ENCODE measurements around the gene NRDE2.

Gene NRDE2

DNA sequence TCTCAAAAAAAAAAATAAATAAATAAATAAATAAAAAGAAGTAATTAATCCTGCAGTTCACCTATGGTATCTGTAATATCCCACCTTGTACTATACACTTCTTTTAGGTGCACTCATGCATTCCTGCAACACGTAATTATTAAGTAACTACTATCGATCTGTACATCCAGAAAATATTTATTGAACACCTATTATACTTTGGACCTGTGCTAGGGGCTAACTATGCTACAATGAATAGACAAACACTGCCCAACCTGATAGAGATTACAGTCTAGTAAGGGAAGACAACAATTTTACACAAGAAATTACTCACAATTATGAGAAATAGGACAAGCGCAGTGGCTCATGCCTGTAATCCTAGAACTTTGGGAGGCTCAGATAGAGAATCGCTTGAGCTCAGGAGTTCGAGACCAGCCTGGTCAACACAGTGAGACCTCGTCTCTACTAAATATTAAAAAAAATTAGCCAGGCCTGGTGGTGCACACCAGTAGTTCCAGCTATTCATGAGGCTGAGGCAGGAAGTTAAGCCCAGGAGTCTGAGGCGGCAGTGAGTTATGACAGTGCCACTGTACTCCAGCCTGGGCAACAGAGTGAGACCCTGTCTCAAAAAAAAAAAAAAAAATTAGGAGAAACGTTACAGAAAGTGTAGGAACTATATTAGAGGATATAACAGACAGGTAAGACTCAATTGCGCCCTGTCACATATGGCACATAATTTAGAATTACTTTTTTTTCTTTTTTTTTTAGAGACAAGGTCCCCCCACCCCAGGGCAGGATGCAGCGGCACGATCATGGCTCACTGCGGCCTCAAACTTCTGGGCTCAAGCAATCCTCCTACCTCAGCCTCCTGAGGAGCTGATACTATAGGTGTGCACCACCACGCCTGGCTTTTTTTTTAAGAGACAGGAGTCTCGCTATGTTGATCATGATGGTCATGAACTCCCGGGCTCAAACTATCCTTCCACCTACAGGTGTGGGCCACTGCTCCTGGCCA lies 1.2 kb downstream of the NRDE2 start:
- FAIRE-seq: no peak
- no peak for DNase-seq (ENCODE audit: insufficient read length, low spot score)
- TF ChIP-seq POLR2A (IDR thresholded peaks at IDR 0.05; ENCODE audit: low read depth, low read length): no peak

DNA sequence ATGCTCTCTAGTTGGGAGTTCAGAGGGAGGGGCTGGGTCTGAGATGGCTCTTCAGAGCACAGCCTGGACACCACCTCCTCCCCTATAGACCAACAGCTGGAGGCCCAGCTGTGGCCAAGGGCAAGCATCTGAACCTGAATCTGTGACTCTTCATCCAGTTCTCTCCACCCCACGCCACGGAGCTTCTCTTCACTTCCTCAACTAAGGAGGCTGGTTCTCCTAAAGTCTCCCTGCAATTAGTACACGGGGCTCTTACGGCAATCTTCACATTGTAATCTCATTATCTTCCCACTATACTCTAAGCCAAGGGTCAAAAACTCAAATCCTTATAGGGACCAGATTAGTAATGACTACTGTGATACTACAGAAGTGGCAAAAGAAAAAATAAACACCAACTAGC lies 9.8 kb downstream of the NRDE2 start:
- FAIRE-seq (no peak), DNase-seq (ENCODE audit: insufficient read length, low spot score) (no peak)
- no peak for TF ChIP-seq POLR2A (IDR thresholded peaks at IDR 0.05; ENCODE audit: low read depth, low read length)

DNA sequence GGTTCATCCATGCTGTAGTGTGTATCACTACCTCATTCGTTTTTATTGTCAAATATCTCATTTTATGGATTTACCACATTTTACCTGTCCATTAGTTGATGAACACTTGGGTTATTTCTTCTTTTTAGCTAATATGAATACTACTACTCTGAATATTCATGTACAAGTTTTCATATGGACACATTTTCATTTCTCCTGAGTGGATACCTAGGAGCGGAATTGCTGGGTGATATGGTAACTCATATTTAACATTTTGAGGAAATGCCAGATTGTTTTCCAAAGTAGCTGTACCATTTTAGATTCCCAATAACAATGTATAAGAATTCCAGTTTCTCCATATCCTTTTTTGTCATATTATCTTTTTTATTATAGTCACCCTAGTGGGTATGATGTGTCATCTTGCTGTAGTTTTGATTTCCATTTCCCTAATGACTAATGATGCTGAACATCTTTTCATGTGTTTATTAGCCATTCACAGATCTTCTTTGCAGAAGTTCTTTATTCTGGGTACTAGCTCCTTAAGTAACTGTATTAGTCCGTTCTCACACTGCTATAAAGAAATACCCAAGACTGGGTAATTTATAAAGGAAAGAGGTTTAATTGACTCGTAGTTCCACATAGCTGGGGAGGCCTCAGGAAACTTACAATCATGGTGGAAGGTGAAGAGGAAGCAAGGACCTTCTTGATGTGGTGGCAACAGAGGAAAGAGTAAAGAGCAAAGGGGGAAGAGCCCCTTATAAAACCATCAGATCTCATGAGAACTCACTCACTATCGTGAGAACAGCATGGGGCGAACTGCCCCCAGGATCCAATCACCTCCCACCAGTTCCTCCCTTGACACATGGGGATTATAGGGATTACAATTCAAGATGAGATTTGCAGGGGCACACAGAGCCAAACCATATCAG lies 11.9 kb downstream of the NRDE2 start:
- no peak for TF ChIP-seq POLR2A (IDR thresholded peaks at IDR 0.05; ENCODE audit: low read depth, low read length)
- FAIRE-seq (peak; percentile 6), DNase-seq (ENCODE audit: insufficient read length, low spot score) (no peak)

DNA sequence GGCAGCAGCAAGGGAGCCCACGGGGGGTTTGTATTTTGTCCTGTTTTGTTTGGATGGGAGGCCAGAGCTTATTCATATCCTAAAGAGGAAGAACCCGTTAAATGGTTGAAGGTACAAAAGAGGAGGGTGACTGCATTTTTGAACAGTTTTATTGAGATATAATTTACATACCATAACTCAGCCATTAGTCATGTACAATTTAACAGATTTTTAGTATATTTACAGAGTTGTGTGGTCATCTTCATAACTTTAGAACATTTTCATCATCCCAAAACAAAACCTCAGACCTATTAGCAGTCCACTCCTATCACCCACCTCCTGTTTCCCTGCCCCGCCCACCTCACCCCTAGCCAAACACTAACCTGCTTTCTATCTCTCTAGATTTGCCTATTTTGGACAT lies 12.6 kb downstream of the NRDE2 start:
- DNase-seq (ENCODE audit: insufficient read length, low spot score) (no peak), FAIRE-seq (no peak)
- no peak for TF ChIP-seq POLR2A (IDR thresholded peaks at IDR 0.05; ENCODE audit: low read depth, low read length)

DNA sequence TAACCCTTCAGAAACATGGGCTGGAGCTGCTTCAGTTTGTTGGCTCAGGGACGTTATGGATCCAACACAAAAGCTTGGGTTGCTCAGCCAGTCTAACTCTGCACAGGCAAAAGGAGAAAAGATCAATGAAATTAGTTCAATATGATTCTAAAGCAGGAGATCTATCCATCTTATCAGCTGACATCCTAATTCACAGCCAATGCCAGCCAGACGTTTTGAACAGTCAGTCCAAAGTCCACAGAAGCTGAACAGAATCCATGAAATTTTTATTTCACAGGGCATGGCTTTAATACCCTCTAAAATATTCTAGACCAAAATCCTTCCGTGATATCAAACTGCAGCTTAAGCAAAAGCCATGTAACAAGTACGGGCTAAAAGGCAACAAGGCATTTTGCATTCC lies 13.7 kb downstream of the NRDE2 start:
- FAIRE-seq (no peak), DNase-seq (ENCODE audit: insufficient read length, low spot score) (no peak)
- no peak for TF ChIP-seq POLR2A (IDR thresholded peaks at IDR 0.05; ENCODE audit: low read depth, low read length)

DNA sequence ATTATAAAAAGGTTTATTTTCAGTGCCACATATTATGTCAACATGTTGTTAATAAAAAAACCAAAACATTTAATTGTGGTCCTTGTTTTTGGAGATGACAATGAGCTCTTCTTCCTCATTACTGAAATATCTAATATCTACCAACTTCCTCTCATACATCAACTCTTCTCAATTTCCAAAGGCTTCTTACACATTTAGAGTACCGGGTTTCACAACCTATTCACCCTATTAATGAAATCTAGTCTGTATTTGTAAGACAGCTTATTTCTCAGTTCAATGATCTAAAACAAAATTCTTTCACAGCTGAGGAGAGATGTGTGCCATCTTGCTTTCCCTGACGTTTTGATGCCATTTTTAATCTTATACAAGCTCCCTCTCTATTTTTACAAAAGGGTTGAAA lies 14.5 kb downstream of the NRDE2 start:
- no peak for DNase-seq (ENCODE audit: insufficient read length, low spot score)
- FAIRE-seq: no peak
- no peak for TF ChIP-seq POLR2A (IDR thresholded peaks at IDR 0.05; ENCODE audit: low read depth, low read length)

DNA sequence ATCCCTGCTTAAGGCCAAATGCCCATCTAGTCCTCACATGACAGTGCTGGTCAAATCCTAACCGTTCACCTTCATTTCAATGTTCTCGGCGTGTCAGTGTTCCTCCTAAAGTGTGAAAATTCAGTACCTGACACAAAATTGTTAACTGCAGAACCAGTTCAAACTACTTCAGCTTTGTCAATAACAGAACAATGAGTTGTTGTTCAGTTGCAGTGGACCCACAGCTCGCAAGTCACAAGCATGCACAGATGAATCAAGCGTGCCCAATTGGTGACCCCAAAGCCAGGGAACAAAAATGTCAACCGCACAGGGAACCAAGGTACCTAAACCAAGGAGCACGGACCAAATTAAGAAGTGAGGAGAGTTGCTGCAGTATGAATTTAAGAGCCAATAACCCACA lies 23.2 kb downstream of the NRDE2 start:
- FAIRE-seq: no peak
- no peak for DNase-seq (ENCODE audit: insufficient read length, low spot score)
- TF ChIP-seq POLR2A (IDR thresholded peaks at IDR 0.05; ENCODE audit: low read depth, low read length): no peak

DNA sequence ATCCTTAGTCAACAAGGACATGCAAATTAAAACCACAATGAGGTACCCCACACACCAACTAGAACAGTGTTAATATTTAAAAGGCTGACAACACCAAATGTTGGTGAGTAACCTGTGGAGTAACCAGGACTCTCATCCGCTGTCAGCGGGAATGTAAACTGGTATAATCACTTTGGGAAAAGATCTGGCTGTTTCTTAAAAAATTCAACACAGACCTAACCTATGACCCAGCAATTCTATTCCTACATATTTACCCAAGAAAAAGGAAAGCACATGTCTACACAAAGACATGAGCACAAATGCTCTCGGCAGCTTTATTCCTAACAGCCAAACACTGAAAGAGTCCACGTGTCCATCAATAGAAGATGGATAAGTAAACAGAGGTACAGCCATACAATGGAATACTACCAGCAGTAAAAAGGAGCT lies 26.6 kb downstream of the NRDE2 start:
- no peak for TF ChIP-seq POLR2A (IDR thresholded peaks at IDR 0.05; ENCODE audit: low read depth, low read length)
- DNase-seq (ENCODE audit: insufficient read length, low spot score) (no peak), FAIRE-seq (no peak)

DNA sequence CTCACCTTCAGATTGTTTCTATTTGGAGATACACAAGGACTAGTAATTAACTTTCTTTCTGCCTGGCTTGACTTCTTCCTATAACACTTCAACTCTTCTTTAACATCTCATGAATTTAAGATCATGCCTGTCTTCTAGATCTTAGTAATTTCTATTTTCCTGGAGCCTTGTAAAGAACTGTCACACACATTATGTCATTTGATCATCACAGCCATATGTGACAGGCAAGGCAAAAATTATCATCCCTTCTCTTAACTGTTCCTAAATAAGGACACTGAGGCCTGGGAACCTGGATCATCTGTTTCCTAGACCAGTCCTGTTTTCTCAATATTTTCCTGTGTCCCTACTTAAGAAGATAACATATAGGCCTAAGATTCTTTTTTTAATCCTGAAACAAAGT lies 27.2 kb downstream of the NRDE2 start:
- DNase-seq (ENCODE audit: insufficient read length, low spot score): no peak
- no peak for FAIRE-seq
- no peak for TF ChIP-seq POLR2A (IDR thresholded peaks at IDR 0.05; ENCODE audit: low read depth, low read length)

DNA sequence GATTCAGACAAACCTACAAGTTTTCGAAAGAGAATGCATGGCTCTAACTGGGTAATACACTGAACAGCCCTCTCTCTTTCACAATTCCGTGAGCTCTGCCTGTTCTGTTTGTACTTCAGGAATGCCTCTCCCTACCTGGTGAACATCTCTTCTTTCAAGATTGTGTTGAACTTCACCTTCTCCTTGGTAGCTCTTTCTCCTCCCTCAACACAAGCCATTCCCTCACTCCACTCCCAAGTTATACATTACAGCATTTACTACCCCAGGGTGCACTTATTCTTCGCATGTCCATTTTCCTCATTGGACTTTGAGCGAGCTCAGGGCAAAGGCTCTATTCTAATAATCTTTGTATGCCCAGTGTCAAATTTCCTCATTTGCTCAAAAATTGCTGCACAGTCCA lies 28.3 kb downstream of the NRDE2 start:
- TF ChIP-seq POLR2A (IDR thresholded peaks at IDR 0.05; ENCODE audit: low read depth, low read length): no peak
- FAIRE-seq: no peak

DNA sequence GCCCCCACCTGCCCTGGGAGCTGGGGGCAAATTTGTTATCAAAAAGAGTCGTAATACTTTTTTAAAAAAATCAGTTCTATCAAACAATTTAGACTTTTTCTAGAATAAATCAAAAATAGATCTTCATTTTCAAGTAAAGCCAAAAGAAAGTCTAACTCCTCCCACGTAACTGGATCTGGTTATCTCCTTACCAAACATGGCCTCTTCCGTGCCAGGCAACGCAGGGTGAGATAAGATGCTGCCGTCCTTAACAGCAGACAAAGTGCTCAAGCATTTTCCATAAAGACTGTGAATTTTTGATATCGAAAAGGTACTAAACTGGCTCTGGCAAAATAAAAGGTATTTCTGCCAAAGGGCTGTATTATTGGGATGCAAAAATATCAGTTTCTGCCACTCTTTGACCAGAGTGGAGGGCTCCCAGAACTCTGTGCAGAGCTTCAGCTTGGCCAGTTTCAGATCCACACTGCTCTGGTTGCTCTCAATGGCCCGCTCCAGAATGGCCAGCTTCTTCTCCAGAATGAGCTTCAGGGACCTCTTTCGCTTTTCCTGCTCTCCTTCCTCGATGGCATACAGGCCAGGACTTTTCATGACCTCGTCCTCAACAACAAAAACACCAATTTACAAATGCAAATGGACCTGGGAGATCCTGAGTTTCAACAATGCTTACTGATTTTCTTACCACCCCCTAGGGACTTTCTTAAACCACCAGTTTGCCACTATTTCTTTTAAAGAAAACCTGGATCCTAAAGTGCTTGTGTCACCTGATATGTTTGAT lies 29.0 kb downstream of the NRDE2 start:
- DNase-seq (ENCODE audit: insufficient read length, low spot score) (no peak), FAIRE-seq (no peak)
- TF ChIP-seq POLR2A (IDR thresholded peaks at IDR 0.05; ENCODE audit: low read depth, low read length): no peak

More for the DNA sequence above, 28.3 kb downstream of the NRDE2 start:
- DNase-seq (ENCODE audit: insufficient read length, low spot score): no peak

DNA sequence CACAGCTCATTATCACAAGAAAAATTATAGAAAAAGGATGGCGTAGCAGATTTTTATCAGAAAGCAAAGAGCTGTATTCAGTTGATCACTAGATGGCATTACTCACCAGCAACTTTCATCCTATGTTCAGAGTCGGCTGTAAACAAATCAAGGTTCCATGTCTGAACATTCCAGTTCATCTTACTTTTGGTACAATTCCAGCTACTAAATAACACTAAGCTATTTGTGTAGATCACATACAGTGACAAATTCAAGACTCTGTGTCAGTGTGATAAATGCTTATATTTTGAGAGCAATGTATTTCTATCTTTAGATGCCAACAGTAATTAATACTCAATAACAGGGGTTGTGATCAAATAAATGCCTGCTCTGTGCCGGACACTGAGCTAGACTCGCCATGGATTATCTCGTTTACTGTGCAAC lies 30.1 kb downstream of the NRDE2 start:
- TF ChIP-seq POLR2A (IDR thresholded peaks at IDR 0.05; ENCODE audit: low read depth, low read length): no peak
- FAIRE-seq: peak; percentile 86
- peak; percentile 47 for DNase-seq (ENCODE audit: insufficient read length, low spot score)

DNA sequence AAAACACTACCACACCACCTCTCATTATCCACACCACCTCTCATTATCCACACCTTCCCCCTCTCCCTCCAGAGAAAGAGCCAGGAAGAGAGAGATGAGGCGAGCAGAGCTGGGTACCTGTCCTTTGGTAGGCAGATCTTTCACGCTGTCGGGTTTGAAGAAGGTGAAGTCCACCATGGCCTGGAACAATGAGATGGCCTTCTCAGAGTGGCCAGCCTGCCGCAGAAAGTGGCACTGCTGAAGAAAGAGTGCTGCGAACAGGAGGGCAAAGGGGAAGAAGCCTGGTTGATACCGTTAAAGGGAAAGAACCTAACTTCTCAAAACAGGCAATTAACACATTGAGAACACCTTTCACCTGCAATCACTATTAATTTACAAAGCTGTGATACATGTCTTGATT lies 30.6 kb downstream of the NRDE2 start:
- FAIRE-seq (no peak), DNase-seq (ENCODE audit: insufficient read length, low spot score) (no peak)
- no peak for TF ChIP-seq POLR2A (IDR thresholded peaks at IDR 0.05; ENCODE audit: low read depth, low read length)

Data from H54 (cell line).